A549 (cell line): ENCODE results near the gene MCRS1. TPM values are rescaled to one million over a fixed set of nuclear protein-coding genes. Genes with fewer than 3 reads are reported as not detected.
"Not testable (repeated sequence)": the region's sequence is repeated elsewhere in the genome, so short reads cannot be mapped to it uniquely, and the experiment has no call there.

Experiments
- ATAC-seq, 2 experiments: fragments of 200-7000 bp in 1 of 2; fragments of >200 bp in 1 of 2; cut with Nextera tagmentation in 1 of 2; cut with Tn5 transposase in 1 of 2; 3 replicates each; pipeline versions ENCODE4 v1.8.0 to v1.9.1; 2018 to 2020; ENCODE audit warnings: mild to moderate bottlenecking in 1 of 2, moderate library complexity in 1 of 2
- CTCF ChIA-PET: fragments of 300-600 bp; sonication (Branson Sonifier 250); formaldehyde crosslinking; extraction: SDS; loops from one replicate; lab custom pipeline; 2021; ENCODE audit warnings: antibody characterized with exemption, inconsistent platforms; lab: Yijun Ruan, JAX
- POLR2A ChIA-PET: fragments of 350-600 bp; formaldehyde crosslinking; extraction: SDS; loops from one replicate; lab custom pipeline; 2021; ENCODE audit warnings: antibody characterized with exemption, inconsistent platforms; lab: Yijun Ruan, JAX
- DNase-seq, 2 experiments: peaks; one replicate each; pipeline versions ENCODE4 v3.0.0 to v3.0.0-alpha.2; 2011 to 2016; ENCODE audit warnings: low read depth in 1 of 2, low spot score in 1 of 2
- FAIRE-seq: peaks from 2 replicates; lab custom pipeline; 2011; peaks lifted over from hg19 to GRCh38; lab: Jason Lieb, UNC
- H3K27ac ChIP-seq, 2 experiments: fragments of >200 bp; sonication (Bioruptor Twin); formaldehyde crosslinking; 3 replicates each; pipeline ENCODE4 v1.5.1; 2016 to 2017
- H3K4me1 ChIP-seq: fragments of >200 bp; sonication (Bioruptor Twin); formaldehyde crosslinking; 3 replicates; pipeline ENCODE4 v1.6.1; 2016
- H3K4me2 ChIP-seq: fragments of >200 bp; sonication (Bioruptor Twin); formaldehyde crosslinking; 3 replicates; pipeline ENCODE4 v1.6.1; 2016
- H3K4me3 ChIP-seq: fragments of >200 bp; sonication (Bioruptor Twin); formaldehyde crosslinking; 3 replicates; pipeline ENCODE4 v1.5.1; 2016
- H3K9me3 ChIP-seq: fragments of >200 bp; sonication (Bioruptor Twin); formaldehyde crosslinking; 3 replicates; pipeline ENCODE4 v1.6.1; 2016
- HOXB5 ChIP-seq: fragments of 250-450 bp; sonication (Bioruptor Pico); IDR thresholded peaks from 2 replicates; pipeline ENCODE4 v1.5.0; 2020; ENCODE audit warnings: mild to moderate bottlenecking, moderate library complexity
- MAFK ChIP-seq: fragments of 450-650 bp; IDR thresholded peaks from 2 replicates; pipeline ENCODE4 v1.6.1; 2014; ENCODE audit not compliant: partially characterized antibody
- WGBS: methylation state at CpG from one replicate; pipeline ENCODE4 v1.1.6; 2017; ENCODE audit errors: missing lambda C conversion rate; 5-methylcytosine and 5-hydroxymethylcytosine counted together
- polyA plus RNA-seq, 4 experiments: library from polyadenylated mRNA; depleted of rRNA in 3 of 4; stranded (reverse); fragments of >200 nt; fragmentation: RNase III in 1 of 4; extraction: RNeasy Plus Mini Kit Qiagen cat#74134 plus additional on column Dnase treatment in 1 of 4; gene quantifications; 2 replicates in 3 of 4; 3 replicates in 1 of 4; pipeline ENCODE4 v1.2.3, GENCODE V29; 2011 to 2017
- small RNA-seq, 6 experiments: library from RNA; depleted of rRNA; stranded (forward); fragments of <200 nt; gene quantifications; one replicate each; pipeline ENCODE3, GENCODE V24; 2012

The MCRS1 gene
- polyA plus RNA-seq, 2 of the 4 experiments (the other 2 are of a cell fraction) = 64.1 to 68.5 TPM

GRCh38 chr12:49511410-49511809 lies 56.5 kb downstream of the MCRS1 start (continued):
- TF ChIP-seq MAFK (no peak), HOXB5 (CRISPR knock-in tag) (no peak)

- H3K4me1 ChIP-seq = peaks cover 88% of the 10 kb centered on the region
- DNase-seq, H3K4me3 ChIP-seq, H3K9me3 ChIP-seq, ATAC-seq, FAIRE-seq: not testable (repeated sequence)
- peak overlapping the region; percentile 18 to 83; a peak in 5 of 6 replicates for H3K27ac ChIP-seq
- WGBS = 91% methylated on average over 8 of the region's 8 CpGs
- peak overlapping the region; percentile 38; the same call in 1 of the 3 replicates for H3K4me2 ChIP-seq
- ChIA-PET CTCF (interaction anchor here (0.9 to 19.2 kb wide), 7 partner anchors 9 to 178 kb away, joined by 5 to 484 read pairs (median 14); partner anchors contain the start of genes DNAJC22 and SPATS2), POLR2A (interaction anchor here (0.7 to 3.2 kb wide), 3 partner anchors 38 to 200 kb away, joined by 4 to 21 read pairs (median 7); partner anchors contain the start of gene SPATS2)
Observed at GRCh38 chr12:49509681-49510080, 58.3 kb downstream of the MCRS1 start.

Small RNA genes lying within 50 kb of the gene (small RNA-seq; reads per million reads assigned to genes)
- 0 to 0.26 (median 0) reads per million in 6 experiments for gene POLR2KP1
- 0 reads per million in 6 experiments for gene RNU6-834P

Other genes with a start within 250 kb of the MCRS1 start
- gene TROAP, start 244.9 kb downstream of the MCRS1 start, polyA plus RNA-seq (2011; rRNA removed) = 50.0 and 56.4 TPM in 2 replicates
- gene TROAP, start 244.9 kb downstream of the MCRS1 start, polyA plus RNA-seq (2017; fragmentation: RNase III; extraction: RNeasy Plus Mini Kit Qiagen cat#74134 plus additional on column Dnase treatment) = 49.3 to 59.3 TPM (median 55.5 TPM) in 3 replicates
- gene C1QL4, start 231.0 kb downstream of the MCRS1 start, polyA plus RNA-seq (2011; rRNA removed) = 0.99 and 1.5 TPM in 2 replicates
- gene C1QL4, start 231.0 kb downstream of the MCRS1 start, polyA plus RNA-seq (2017; fragmentation: RNase III; extraction: RNeasy Plus Mini Kit Qiagen cat#74134 plus additional on column Dnase treatment) = 2.2 to 2.8 TPM (median 2.8 TPM) in 3 replicates
- gene DNAJC22, start 221.3 kb downstream of the MCRS1 start, polyA plus RNA-seq (2011; rRNA removed) = 35.5 and 40.5 TPM in 2 replicates
- 18.0 to 22.6 TPM (median 20.0 TPM) in 3 replicates for gene DNAJC22, start 221.3 kb downstream of the MCRS1 start, polyA plus RNA-seq (2017; fragmentation: RNase III; extraction: RNeasy Plus Mini Kit Qiagen cat#74134 plus additional on column Dnase treatment)
- gene SPATS2, start 200.7 kb downstream of the MCRS1 start, polyA plus RNA-seq (2011; rRNA removed) = 154 and 175 TPM in 2 replicates
- 34.6 to 37.7 TPM (median 34.9 TPM) in 3 replicates for gene SPATS2, start 200.7 kb downstream of the MCRS1 start, polyA plus RNA-seq (2017; fragmentation: RNase III; extraction: RNeasy Plus Mini Kit Qiagen cat#74134 plus additional on column Dnase treatment)
- 1.0 and 1.2 TPM in 2 replicates for gene KCNH3, start 29.1 kb downstream of the MCRS1 start, polyA plus RNA-seq (2011; rRNA removed)
- gene KCNH3, start 29.1 kb downstream of the MCRS1 start, polyA plus RNA-seq (2017; fragmentation: RNase III; extraction: RNeasy Plus Mini Kit Qiagen cat#74134 plus additional on column Dnase treatment) = 1.7 to 2.2 TPM (median 1.8 TPM) in 3 replicates
- gene FAM186B, start 37.5 kb upstream of the MCRS1 start, polyA plus RNA-seq (2011; rRNA removed) = 0.04 and 0.13 TPM in 2 replicates
- 0.05 to 0.11 TPM (median 0.08 TPM) in 3 replicates for gene FAM186B, start 37.5 kb upstream of the MCRS1 start, polyA plus RNA-seq (2017; fragmentation: RNase III; extraction: RNeasy Plus Mini Kit Qiagen cat#74134 plus additional on column Dnase treatment)
- 17.0 TPM in 2 replicates for gene PRPF40B, start 55.4 kb upstream of the MCRS1 start, polyA plus RNA-seq (2011; rRNA removed)
- gene PRPF40B, start 55.4 kb upstream of the MCRS1 start, polyA plus RNA-seq (2017; fragmentation: RNase III; extraction: RNeasy Plus Mini Kit Qiagen cat#74134 plus additional on column Dnase treatment) = 12.2 to 15.8 TPM (median 15.0 TPM) in 3 replicates
- 1.7 TPM in 2 replicates for gene FMNL3, start 139.3 kb upstream of the MCRS1 start, polyA plus RNA-seq (2011; rRNA removed)
- 1.5 to 1.7 TPM (median 1.7 TPM) in 3 replicates for gene FMNL3, start 139.3 kb upstream of the MCRS1 start, polyA plus RNA-seq (2017; fragmentation: RNase III; extraction: RNeasy Plus Mini Kit Qiagen cat#74134 plus additional on column Dnase treatment)
- gene TMBIM6, start 173.4 kb upstream of the MCRS1 start, polyA plus RNA-seq (2011; rRNA removed) = 1,088 and 1,255 TPM in 2 replicates
- gene TMBIM6, start 173.4 kb upstream of the MCRS1 start, polyA plus RNA-seq (2017; fragmentation: RNase III; extraction: RNeasy Plus Mini Kit Qiagen cat#74134 plus additional on column Dnase treatment) = 302 to 341 TPM (median 331 TPM) in 3 replicates